Measurements from ENCODE around the gene ECM1.

Gene ECM1

GRCh38 chr1:150474869-150475268 is 33.0 kb upstream of the ECM1 start:
- no peak for DNase-seq (ENCODE audit: low read depth)
- H3K4me3 ChIP-seq (ENCODE audit: control insufficient read depth, low read depth, low read length), result no peak overlapping the region
- TF ChIP-seq CTCF (IDR thresholded peaks at IDR 0.05; ENCODE audit: control insufficient read depth, insufficient read depth, low read depth, low read length, missing control alignments), result no peak

- no peak for DNase-seq (ENCODE audit: low read depth)
- TF ChIP-seq CTCF (IDR thresholded peaks at IDR 0.05; ENCODE audit: control insufficient read depth, insufficient read depth, low read depth, low read length, missing control alignments), result no peak
- no peak overlapping the region for H3K4me3 ChIP-seq (ENCODE audit: control insufficient read depth, low read depth, low read length)
Measured at GRCh38 chr1:150476754-150477153, 31.2 kb upstream of the ECM1 start.

- no peak overlapping the region for H3K4me3 ChIP-seq (ENCODE audit: control insufficient read depth, low read depth, low read length)
- DNase-seq (ENCODE audit: low read depth), result no peak
- no peak for TF ChIP-seq CTCF (IDR thresholded peaks at IDR 0.05; ENCODE audit: control insufficient read depth, insufficient read depth, low read depth, low read length, missing control alignments)
Measured at GRCh38 chr1:150477320-150477719, 30.6 kb upstream of the ECM1 start.

GRCh38 chr1:150477733-150478132 is 30.2 kb upstream of the ECM1 start:
- DNase-seq (ENCODE audit: low read depth), result no peak
- no peak for TF ChIP-seq CTCF (IDR thresholded peaks at IDR 0.05; ENCODE audit: control insufficient read depth, insufficient read depth, low read depth, low read length, missing control alignments)
- H3K4me3 ChIP-seq (ENCODE audit: control insufficient read depth, low read depth, low read length), result no peak overlapping the region

GRCh38 chr1:150479370-150479769 is 28.5 kb upstream of the ECM1 start:
- no peak for DNase-seq (ENCODE audit: low read depth)
- no peak overlapping the region for H3K4me3 ChIP-seq (ENCODE audit: control insufficient read depth, low read depth, low read length)
- TF ChIP-seq CTCF (IDR thresholded peaks at IDR 0.05; ENCODE audit: control insufficient read depth, insufficient read depth, low read depth, low read length, missing control alignments), result no peak

- no peak overlapping the region for H3K4me3 ChIP-seq (ENCODE audit: control insufficient read depth, low read depth, low read length)
- TF ChIP-seq CTCF (IDR thresholded peaks at IDR 0.05; ENCODE audit: control insufficient read depth, insufficient read depth, low read depth, low read length, missing control alignments), result no peak
- no peak for DNase-seq (ENCODE audit: low read depth)
Measured at GRCh38 chr1:150479927-150480352, 28.0 kb upstream of the ECM1 start.

- DNase-seq (ENCODE audit: low read depth), result no peak
- no peak for TF ChIP-seq CTCF (IDR thresholded peaks at IDR 0.05; ENCODE audit: control insufficient read depth, insufficient read depth, low read depth, low read length, missing control alignments)
- H3K4me3 ChIP-seq (ENCODE audit: control insufficient read depth, low read depth, low read length), result no peak overlapping the region
Measured at GRCh38 chr1:150484431-150484830, 23.5 kb upstream of the ECM1 start.
